ENCODE results near the gene ASS1.

ASS1 gene

DNA sequence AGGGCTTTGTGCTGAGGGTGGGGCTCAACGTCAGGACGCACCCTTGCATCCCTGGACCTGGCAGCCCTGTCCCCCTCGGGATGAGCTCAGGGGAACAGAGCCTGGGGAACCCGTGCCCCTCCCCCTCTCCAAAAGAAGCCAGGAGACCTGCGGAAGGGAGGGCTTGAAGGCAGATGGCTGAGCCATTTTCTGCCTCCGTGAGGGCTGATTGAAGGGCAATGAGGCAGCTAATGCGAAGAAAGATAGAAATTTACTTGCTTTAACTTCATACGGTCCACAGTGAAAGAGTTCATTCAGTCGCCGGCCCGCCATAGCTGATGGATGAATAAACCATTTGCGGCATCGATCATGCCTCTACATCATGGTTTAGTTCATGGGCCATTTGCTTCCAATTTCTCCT is 28.8 kb downstream of the ASS1 start:
- no peak for DNase-seq (ENCODE audit: low read depth)

DNA sequence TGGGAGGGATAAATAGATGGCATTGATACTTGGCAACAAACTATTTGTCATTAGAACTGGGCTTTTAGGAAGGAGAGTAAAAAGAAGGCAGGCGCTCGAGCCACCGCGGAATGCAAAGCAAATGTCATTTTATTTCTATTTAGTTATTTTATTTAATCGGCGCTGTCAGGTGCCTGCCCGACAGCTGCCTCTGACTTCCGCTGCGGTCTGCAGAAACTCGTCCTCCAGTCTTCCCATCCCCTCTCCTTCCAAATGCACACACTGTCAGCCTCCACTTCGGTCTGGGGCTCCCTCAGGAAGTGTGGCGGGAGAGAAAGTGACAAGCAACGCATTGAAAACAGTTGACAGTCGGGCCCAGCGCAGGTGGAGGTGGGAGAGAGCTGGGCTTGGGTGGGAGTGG is 29.3 kb downstream of the ASS1 start:
- no peak for DNase-seq (ENCODE audit: low read depth)

DNA sequence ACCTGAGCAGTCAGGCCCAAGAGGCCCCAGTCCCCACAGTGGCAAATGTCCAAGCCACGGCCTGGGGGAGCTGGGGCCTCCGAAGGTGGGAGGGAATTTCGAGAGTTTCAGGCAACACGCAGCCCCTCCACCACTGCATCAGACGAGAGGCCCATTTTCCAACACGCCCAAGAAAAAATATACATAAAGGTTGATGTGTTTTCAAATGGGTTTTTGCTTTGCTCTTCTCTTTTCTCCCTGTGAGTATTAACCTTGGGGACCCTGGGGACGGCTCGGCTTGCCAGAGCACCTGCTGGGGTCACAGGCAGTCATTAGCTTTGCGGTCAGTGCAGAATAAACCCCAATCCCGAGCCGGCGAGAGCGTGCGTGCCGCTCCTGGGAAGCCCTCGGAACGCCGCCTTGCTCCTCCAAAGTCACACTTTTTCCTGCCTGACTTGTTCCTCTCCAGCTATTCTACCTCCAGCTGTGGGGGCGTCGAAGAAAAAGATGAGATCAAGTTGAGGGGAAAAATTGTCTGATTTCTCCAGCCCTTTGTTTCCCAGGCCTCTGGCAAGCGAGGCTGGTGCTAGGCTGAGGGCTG is 31.5 kb downstream of the ASS1 start:
- DNase-seq (ENCODE audit: low read depth): no peak

DNA sequence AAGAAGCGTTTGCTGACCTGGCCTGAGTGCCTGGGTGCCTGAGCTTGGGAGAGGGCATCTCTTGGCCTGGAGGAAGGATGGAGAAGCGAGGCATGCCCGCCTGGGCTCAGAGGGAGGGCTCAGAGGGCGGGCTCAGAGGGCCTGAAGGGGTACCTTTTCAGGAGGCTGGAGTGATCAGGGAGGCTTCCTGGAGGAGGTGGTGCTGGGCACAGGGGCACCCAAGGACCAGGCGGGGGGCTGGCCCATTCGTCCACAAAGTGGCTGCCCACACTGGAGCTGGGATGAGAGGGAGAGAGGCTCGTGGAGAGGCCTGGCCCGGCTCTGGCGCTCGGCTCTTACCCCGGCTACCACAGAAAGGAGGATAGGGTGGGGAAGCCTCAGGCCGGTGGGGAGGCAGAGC is 32.8 kb downstream of the ASS1 start:
- DNase-seq (ENCODE audit: low read depth): no peak

DNA sequence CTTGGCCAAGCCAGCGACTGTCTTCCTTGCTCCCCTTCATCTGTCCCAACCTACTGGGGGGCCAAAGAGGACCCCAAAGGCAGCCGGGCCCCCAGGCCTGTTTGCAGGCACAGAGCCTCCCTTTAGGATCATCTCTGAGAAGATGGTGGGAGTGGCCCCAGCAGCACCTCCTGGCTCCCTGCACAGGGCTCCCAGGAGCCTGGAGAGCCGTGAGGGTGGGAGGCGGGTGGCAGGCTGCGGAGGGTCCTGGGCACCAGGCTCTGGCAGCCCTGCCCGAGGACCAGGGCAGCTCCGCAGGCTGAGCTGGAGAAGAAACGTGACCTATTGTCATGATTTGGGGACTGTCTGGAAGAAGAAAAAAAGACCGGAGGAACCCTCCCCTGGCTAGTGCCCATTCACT is 33.4 kb downstream of the ASS1 start:
- no peak for DNase-seq (ENCODE audit: low read depth)

DNA sequence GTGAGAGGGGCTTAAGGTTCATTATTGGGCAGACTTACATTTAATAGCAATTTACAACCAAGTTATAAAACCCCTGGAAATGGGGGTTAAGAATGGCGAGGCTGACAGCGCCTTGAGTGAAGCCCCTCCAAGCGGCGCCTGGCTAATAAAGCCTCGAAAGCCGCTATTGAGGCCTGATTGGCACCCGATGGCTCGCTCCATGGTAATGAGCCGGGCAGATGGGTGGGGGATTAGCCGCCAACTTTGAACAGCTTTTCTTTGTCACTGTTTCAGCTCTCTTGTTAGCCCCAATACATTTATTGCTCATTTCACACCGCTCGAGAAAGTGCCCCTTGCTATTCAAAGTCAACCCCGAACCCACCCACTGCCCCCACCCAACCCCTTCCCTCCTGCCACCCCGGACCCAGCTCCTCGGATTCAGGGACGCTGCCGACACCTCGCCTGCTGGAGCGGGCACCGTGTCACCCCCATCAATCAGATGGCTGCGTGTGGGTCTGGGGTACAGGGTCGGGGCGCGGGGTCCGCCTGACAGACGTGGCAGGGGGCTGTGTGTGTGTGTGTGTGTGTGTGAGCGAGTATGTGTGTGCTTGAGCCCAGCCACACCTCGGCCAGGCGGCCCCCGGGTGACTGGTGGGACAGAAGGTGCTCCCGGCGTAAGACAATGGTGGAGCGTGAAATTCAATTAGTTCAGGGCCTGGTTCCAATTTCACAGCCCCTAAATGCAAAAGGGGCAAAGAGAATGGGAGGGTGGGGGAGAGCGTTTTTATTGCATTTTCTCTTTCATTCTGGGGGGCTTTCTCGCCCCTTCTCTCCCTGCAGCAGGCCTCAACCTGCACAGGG is 34.2 kb downstream of the ASS1 start:
- no peak for DNase-seq (ENCODE audit: low read depth)

DNA sequence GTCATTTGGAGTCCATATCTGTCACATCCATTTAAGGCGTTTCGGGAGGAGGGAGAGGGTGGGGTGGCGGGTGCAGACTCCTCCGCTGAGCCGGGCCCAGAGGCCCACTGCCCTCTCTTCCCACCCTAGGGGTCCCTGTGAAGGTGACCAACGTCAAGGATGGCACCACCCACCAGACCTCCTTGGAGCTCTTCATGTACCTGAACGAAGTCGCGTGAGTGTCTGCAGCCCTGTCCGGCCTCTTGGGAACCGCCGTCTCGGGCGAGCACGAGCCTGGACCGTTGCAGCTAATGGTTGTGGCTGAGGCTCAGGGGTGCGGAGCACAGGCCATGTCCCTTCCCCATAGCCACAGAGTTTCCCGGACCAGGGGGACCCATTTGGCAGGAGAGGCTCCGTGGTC is 34.8 kb downstream of the ASS1 start:
- no peak for DNase-seq (ENCODE audit: low read depth)

DNA sequence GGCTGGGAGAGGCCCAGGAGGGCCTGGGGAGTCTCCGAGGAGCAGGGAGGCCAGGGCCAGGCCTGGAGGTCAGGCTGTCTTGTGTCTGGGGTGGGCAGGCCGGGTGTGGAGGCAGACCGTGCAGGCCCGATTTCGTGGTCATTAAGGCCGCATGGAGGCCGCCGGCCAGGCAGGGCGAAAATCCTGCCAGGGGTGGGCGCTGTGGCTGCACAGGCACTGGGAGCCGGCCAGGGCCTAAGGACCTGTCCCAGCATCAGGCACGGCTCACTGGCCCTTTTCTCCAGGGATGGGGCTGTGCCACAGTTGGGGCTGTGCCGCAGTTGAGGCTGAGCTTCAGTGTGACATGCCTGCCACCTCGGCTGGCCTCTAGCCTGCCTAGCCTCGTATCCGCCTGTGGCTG is 35.9 kb downstream of the ASS1 start:
- DNase-seq (ENCODE audit: low read depth): no peak

DNA sequence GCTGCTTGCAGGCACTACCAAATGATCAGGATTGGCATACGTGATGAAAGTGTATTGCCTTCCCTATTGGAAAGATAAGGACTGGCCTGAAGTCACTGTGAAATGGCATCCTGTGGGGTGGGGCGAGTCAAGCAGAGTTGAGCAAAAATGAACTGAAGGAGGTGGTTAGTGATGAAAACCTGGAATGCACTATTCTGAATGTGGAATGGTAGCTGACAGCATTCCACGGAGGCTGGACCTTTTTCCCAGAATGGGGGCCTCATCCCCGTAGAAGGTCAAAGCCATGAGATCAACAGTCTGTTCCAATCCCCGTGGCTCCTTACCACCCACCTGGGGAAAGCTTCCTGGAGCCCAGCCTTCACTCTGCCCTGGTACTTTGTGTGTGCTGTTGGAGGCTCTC is 37.7 kb downstream of the ASS1 start:
- DNase-seq (ENCODE audit: low read depth): no peak

DNA sequence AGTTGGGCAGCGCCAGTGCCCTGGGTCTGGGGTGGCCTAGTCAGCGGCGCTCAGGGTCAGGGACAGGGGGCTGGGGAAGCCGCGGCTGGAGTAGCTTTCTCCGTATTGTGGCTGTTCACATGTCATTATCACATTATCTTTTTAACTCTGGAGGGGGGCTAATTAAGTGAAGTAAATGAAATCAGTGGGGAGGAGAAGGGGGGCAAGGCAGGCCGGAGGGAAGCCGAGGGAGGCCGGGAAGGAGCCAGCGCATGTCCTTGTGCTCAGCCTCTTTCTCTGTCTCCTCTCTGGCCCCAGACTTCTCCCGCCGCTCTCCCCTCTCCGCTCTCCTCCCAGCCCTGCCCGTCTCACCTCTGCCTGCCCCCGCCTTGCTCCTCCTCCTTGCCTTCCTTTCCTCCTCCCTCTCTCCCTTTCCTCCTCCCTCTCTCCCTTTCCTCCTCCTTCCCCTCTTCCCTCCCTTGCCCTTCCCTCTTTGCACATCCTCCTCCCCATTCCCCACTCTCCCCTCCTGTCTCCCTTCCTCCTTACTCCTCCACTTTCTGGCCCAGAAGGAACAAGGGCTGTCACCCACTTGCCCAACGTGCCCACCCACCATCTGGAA is 38.7 kb downstream of the ASS1 start:
- DNase-seq (ENCODE audit: low read depth): no peak

DNA sequence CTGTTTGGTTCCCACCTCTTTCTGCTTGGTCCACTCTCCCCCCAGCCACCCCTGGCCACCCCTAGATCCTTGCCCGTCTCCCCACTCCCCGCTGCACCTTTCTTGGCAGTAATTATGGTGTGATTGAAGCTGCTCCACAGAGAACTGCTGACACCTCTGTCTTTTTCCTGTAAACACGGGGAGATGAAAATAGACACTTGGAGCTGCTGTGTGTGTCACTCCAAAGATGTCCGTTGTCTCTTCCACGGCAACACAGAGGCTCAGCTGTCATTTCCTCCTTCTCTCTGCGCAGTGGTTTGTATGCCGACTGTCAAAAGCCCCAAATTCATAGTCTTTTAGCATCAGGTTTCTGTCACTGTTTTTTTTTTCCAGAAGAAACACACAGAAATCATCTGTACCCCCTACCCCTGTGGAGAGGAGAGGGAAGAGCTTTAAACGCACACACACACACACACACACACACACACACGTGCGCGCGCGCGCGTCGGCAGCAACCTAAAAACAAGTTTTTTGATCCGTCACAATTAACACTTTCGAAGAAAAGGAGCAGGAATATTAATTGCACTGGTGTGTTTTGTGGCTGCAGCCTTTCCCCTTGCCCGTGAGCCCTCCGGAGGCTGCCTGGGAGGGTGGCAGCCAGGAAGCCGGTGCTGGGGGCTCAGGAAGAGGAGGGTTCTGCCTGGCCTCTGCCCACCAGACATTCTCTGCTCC is 39.8 kb downstream of the ASS1 start:
- DNase-seq (ENCODE audit: low read depth): no peak

DNA sequence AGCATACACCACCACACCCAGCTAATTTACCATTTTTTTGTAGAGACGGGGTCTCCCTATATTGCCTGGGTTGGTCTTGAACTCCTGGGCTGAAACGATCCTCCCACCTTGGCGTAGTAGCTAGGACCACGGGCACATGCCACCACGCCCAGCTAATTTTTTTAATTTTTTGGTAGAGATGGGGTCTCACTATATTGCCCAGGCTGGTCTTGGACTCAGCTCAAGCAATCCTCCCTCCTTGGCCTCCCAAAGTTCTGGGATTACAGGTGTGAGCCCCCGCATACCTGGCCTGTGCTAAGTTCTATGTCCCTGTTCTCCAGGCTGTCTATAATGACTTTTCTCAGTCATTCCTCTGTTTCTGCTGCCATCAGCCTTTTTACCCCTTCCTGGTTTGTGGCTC is 41.3 kb downstream of the ASS1 start:
- DNase-seq (ENCODE audit: low read depth): no peak

DNA sequence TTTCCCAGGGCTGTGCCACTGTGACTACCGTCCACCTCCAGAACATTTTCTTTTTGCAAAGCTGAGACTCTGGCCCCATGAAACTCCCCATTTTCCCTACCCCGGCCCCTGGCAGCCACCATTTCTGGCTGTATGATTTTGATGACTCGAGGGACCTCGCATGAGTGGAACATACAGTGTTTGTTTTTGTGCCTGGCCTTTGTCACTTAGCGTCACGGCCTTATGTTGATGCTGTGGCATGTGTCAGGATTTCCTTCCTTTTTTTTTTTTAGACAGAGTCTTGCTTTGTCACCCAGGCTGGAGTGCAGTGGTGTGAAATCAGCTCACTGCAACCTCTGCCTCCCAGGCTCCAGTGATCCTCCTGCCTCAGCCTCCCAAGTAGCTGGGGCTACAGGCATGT is 42.7 kb downstream of the ASS1 start:
- no peak for DNase-seq (ENCODE audit: low read depth)

DNA sequence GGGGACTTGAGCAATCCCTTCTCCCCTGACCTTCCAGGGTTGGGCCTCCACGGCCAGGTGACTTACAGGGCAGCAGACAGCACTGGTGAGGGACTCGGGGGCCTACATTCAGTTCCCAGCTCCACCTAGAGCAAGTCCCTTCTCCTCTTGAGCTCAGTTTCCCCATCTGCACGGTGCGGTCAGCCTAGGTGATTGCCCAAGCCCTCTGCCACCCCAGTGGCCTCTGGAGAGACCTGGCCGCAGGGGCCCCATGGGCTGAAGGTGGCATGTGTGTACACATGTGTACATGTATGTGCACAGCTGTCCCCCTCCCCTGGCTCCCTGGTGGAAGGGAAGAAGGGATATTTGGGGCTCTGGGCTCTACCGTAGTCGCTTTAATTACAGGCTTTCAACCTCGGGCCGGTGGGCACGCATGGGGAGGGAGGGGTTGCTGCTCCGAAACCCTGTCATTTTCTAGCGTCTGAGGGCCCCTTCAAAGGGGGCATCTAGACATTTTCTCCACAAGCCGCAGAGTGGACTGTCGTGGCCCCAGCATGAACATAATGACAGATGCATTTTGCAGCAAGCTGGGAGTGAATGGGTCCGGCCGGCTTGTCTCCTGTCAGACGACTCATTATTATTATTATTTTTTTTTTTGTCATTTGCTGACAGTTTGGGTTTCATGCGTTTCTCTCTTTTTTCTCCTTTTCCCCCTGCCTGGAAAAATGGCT is 44.0 kb downstream of the ASS1 start:
- DNase-seq (ENCODE audit: low read depth): no peak

DNA sequence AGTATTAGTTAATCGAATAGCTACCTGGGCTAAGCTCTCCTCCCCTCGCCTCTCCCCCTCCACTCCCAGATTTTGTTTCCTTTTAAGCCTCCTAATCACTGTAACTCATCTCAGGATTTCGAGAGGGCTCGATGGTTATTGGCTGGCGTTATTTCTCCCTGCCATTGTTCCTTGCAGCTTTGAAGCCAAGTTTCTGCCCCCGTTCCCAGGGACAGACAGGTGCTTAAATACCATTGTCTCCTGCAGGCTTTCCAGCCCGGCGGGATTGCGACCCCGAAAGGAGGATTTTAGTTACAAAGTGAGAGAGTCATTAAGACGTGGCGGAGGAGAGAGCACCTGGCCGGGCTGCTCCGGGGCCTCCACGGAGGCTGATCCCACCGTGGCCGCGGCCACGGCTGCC is 46.2 kb downstream of the ASS1 start:
- no peak for DNase-seq (ENCODE audit: low read depth)

DNA sequence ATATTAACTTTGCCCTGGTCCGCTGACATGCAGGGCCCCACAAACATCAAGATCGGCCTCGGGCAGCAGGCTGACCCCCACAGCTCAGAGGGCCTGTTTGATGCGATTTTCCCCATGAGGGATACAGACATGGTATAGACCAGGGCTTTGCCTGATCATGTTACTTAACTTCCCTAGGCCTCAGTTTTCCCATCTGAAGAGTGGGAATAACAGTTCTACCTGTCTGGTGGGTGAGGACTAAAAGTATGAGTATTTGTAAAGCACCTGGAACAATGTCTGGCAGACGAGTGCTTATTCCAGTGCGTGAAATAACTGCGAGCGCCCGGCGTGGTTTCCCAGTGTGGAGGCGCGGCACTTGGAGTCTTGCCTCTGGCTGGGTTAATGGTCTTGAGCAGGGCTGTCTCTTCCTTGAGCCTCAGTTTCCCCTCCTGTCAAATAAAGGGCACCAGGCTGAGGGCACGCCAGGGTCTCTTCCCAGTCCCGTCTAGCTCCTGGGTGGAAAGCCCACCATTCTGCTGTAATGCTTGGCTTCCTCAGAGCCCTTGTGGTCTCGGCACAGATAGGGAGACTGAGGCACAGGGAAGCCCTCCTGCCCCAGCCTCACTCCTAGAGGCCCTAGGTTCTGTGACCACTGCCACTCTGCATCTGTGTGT is 47.2 kb downstream of the ASS1 start:
- no peak for DNase-seq (ENCODE audit: low read depth)

DNA sequence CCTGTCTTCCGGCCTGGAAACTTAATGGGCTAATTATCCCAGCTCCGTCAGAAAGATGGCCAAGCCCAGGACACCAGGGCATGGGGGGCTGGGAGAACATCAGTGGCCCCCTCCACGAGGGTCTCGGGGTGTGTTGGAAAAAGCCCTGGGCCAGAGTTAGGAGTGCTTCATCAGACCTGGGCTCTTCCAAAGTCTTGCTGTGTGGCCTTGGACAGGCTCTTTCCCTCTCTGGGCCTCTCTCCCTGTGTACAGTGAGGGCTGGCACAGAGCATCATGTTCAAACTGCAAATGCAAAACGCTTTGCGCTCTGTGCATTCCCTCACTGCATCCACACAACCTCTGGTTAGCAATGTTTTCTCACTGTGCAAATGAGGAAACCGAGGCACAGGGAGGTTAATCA is 48.3 kb downstream of the ASS1 start:
- no peak for DNase-seq (ENCODE audit: low read depth)

DNA sequence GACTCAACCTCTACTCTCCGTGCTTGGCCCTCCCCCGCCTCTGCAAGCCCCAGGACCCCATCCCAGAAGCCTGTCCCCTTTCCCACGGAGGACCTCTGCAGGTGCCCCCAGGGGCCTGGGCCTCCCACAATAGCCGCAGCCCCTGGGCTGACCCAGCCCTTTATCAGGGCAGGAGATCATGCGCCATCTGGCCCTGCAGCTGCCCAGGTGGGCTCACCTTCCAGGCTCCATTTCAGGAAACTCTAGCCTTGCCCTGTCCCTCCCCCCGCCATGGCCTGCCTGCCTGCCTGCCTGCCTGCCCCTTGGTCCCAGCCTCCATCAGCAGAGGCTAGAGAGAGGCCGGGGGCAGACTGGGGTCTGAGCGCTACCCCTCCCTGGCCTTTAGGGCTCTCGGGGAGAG is 48.7 kb downstream of the ASS1 start:
- DNase-seq (ENCODE audit: low read depth): no peak

DNA sequence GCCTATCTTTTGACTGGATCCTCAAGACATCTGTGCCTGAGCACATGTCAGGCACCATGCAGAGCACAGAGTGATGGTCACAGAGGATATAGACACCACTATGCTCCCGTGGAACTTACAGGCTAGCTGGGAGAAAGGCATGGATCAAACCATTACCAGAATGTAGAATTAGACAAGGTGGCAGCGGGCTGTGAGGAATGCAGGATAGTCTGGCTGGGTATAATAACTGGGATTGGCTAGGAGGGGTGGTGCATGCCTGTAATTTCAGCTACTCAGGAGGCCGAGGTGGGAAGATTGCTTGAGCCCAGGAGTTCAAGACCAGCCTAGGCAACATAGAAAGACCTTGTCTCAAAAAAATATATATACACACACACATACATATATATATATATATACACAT is 50.3 kb downstream of the ASS1 start:
- DNase-seq (ENCODE audit: low read depth): no peak

DNA sequence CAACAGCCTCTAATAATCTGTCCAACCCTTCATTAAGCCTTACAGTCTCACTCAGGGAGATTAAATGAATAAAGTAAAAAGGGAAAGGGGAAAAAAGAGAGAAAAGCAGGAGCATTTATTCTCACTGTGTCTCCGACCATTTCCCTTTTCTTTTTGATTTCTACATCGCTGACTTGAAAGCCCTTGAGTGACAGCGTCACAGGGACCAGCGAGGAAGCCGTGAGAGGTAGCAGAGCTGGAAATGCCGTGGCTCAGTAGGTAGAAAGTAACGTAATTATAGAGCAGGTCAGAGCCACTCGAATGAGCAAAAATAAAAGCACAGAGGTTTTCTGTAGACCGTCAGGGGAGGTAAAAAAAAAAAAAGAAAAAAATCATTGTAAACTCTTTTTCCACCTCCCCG is 52.4 kb downstream of the ASS1 start:
- no peak for DNase-seq (ENCODE audit: low read depth)

DNA sequence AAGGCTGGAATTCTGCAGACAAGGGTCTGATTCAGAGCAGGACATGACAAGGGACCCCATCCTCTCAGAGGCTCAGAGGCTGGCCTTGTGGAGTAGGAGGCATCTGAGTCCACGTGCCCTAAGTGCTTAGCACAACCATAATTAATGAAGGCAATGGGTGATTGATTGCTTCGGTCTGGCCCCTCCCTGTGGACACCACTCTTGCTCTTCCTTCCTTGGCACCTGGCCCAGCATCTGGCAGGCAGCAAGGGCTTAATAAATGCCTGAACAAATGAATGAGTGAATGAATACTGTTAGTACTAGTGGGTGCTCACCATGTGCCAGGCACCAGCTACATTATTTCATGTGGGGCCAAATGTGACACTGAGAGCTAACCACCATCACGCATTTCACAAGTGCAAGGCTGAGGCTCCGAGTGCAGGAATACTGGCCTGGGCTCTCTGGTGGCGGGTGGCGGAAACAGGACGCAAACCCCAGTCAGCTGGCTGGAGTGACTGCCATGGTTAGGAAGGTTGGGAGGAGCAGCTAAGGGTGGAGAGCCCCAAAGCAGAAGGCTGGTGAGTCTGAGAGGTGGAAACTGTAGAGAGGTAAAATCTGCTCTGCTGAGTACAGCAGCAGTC is 53.6 kb downstream of the ASS1 start:
- no peak for DNase-seq (ENCODE audit: low read depth)
